NCI-H748 (cell line): ENCODE data around the gene HEATR5B.

Source experiments
- DNase-seq: peaks from one replicate; lab custom pipeline; 2025; ENCODE audit not compliant: unreplicated experiment; lab: John Stamatoyannopoulos, UW

HEATR5B gene

GRCh38 chr2:37083873-37084794, at the start of gene HEATR5B, which contains the start of gene GPATCH11:
Gene HEATR5B (minus strand): TSS chr2:37084372. CDS start chr2:37083414, 958 bp downstream.
Gene GPATCH11 (plus strand): TSS chr2:37084518. CDS start chr2:37088382, 3,864 bp downstream.
- peak; percentile 95 for DNase-seq

GRCh38 chr2:37132914-37133313, 48.7 kb upstream of the HEATR5B start:
- no peak for DNase-seq

- no peak for DNase-seq
Observed at GRCh38 chr2:37125416-37125815, 41.2 kb upstream of the HEATR5B start.

- DNase-seq = no peak
Observed at GRCh38 chr2:37119157-37119556, 35.0 kb upstream of the HEATR5B start.

GRCh38 chr2:37117566-37117965, 33.4 kb upstream of the HEATR5B start:
- no peak for DNase-seq

- DNase-seq = no peak
Observed at GRCh38 chr2:37111958-37112357, 27.8 kb upstream of the HEATR5B start.

- no peak for DNase-seq
Observed at GRCh38 chr2:37110306-37111212, 26.4 kb upstream of the HEATR5B start.

- no peak for DNase-seq
Observed at GRCh38 chr2:37109523-37109922, 25.4 kb upstream of the HEATR5B start.

GRCh38 chr2:37105150-37105549, 21.0 kb upstream of the HEATR5B start:
- no peak for DNase-seq

- DNase-seq = no peak
Observed at GRCh38 chr2:37104178-37104577, 20.0 kb upstream of the HEATR5B start.

- DNase-seq = no peak
Observed at GRCh38 chr2:37102588-37102987, 18.4 kb upstream of the HEATR5B start.

- no peak for DNase-seq
Observed at GRCh38 chr2:37100054-37100453, 15.9 kb upstream of the HEATR5B start.

- DNase-seq = no peak
Observed at GRCh38 chr2:37098416-37099118, 14.4 kb upstream of the HEATR5B start.

GRCh38 chr2:37096568-37096967, 12.4 kb upstream of the HEATR5B start:
- no peak for DNase-seq

GRCh38 chr2:37091873-37092272, 7.7 kb upstream of the HEATR5B start:
- no peak for DNase-seq

- DNase-seq = no peak
Observed at GRCh38 chr2:37090019-37090477, 5.9 kb upstream of the HEATR5B start.

GRCh38 chr2:37085731-37086147, 1.6 kb upstream of the HEATR5B start:
- no peak for DNase-seq

- no peak for DNase-seq
Observed at GRCh38 chr2:37084797-37085196, 625 bp upstream of the HEATR5B start.

- no peak for DNase-seq
Observed at GRCh38 chr2:37080689-37081088, 3.5 kb downstream of the HEATR5B start.

GRCh38 chr2:37080266-37080665, 3.9 kb downstream of the HEATR5B start:
- peak; percentile 26 for DNase-seq

- no peak for DNase-seq
Observed at GRCh38 chr2:37070931-37071330, 13.2 kb downstream of the HEATR5B start.
